ENCODE data around the gene RREB1. TPM values are rescaled to one million over a fixed set of nuclear protein-coding genes. Genes with fewer than 3 reads are reported as not detected.

The RREB1 gene
- total RNA-seq, 2 experiments from 2014 or later: 10.8 to 12.2 TPM

GRCh38 chr6:7140631-7141378 is 33.0 kb downstream of the RREB1 start:
- CTCF ChIA-PET: interaction anchor here (0.8 to 1.0 kb wide), 4 partner anchors 11 to 103 kb away, joined by 3 to 4 read pairs (median 3); no protein-coding TSS in a partner anchor
- Mint-ChIP-seq H3K36me3 (ENCODE audit: low read depth) (no peaks in the 10 kb centered on the region), H3K27ac (peak overlapping the region; percentile 81), H3K4me3 (peak overlapping the region; percentile 80), H3K27me3 (ENCODE audit: low read depth) (no peaks in the 10 kb centered on the region), H3K4me1 (ENCODE audit: low read depth) (peaks cover 80% of the 10 kb centered on the region), H3K9me3 (no peaks in the 10 kb centered on the region)
- peak; percentile 87 for DNase-seq
- intact Hi-C loops (cut with micrococcal nuclease): no loop called here

- Mint-ChIP-seq H3K4me1 (ENCODE audit: low read depth) (peaks cover 80% of the 10 kb centered on the region), H3K4me3 (peak overlapping the region; percentile 34), H3K9me3 (no peaks in the 10 kb centered on the region), H3K27ac (no peak overlapping the region), H3K27me3 (ENCODE audit: low read depth) (no peaks in the 10 kb centered on the region), H3K36me3 (ENCODE audit: low read depth) (no peaks in the 10 kb centered on the region)
- intact Hi-C loops (cut with micrococcal nuclease): no loop called here
- CTCF ChIA-PET: interaction anchor here (0.7 to 1.2 kb wide), 2 partner anchors 11 to 30 kb away, joined by 3 to 4 read pairs; no protein-coding TSS in a partner anchor
- no peak for DNase-seq
These were observed 34.6 kb downstream of the RREB1 start for GRCh38 chr6:7142228-7142801.

GRCh38 chr6:7142918-7143475 is 35.2 kb downstream of the RREB1 start:
- H3K4me3 Mint-ChIP-seq: no peak overlapping the region
- no peak overlapping the region for H3K27ac Mint-ChIP-seq
- no peak for DNase-seq
- H3K4me1 Mint-ChIP-seq (ENCODE audit: low read depth): peaks cover 80% of the 10 kb centered on the region
- CTCF ChIA-PET: interaction anchor here (1.2 kb wide), 1 partner anchor 11 kb away, joined by 4 read pairs; no protein-coding TSS in a partner anchor
- no peaks in the 10 kb centered on the region for H3K27me3 Mint-ChIP-seq (ENCODE audit: low read depth)
- H3K36me3 Mint-ChIP-seq (ENCODE audit: low read depth): no peaks in the 10 kb centered on the region
- intact Hi-C loops (cut with micrococcal nuclease): no loop called here
- no peaks in the 10 kb centered on the region for H3K9me3 Mint-ChIP-seq

- intact Hi-C loops (cut with micrococcal nuclease): no loop called here
- CTCF ChIA-PET: interaction anchor here (1.2 kb wide), 1 partner anchor 10 kb away, joined by 4 read pairs; no protein-coding TSS in a partner anchor
- no peak overlapping the region for H3K4me3 Mint-ChIP-seq
- no peaks in the 10 kb centered on the region for H3K36me3 Mint-ChIP-seq (ENCODE audit: low read depth)
- no peaks in the 10 kb centered on the region for H3K9me3 Mint-ChIP-seq
- H3K27me3 Mint-ChIP-seq (ENCODE audit: low read depth): no peaks in the 10 kb centered on the region
- H3K27ac Mint-ChIP-seq: no peak overlapping the region
- peaks cover 80% of the 10 kb centered on the region for H3K4me1 Mint-ChIP-seq (ENCODE audit: low read depth)
- DNase-seq: peak; percentile 34
These were observed 35.8 kb downstream of the RREB1 start for GRCh38 chr6:7143476-7143974.

GRCh38 chr6:7144872-7145584 is 37.3 kb downstream of the RREB1 start:
- H3K9me3 Mint-ChIP-seq: no peaks in the 10 kb centered on the region
- intact Hi-C loops (cut with micrococcal nuclease): loop anchor here (5.0 kb wide), 1 partner anchor 333 kb away; no protein-coding TSS in a partner anchor
- no peak for DNase-seq
- H3K4me1 Mint-ChIP-seq (ENCODE audit: low read depth): peaks cover 75% of the 10 kb centered on the region
- peak overlapping the region; percentile 85 for H3K27ac Mint-ChIP-seq
- peak overlapping the region; percentile 71 for H3K4me3 Mint-ChIP-seq
- H3K27me3 Mint-ChIP-seq (ENCODE audit: low read depth): no peaks in the 10 kb centered on the region
- CTCF ChIA-PET: interaction anchor here (0.5 to 2.1 kb wide), 7 partner anchors 9 to 761 kb away, joined by 3 to 7 read pairs (median 3); partner anchors contain the start of gene RREB1
- no peaks in the 10 kb centered on the region for H3K36me3 Mint-ChIP-seq (ENCODE audit: low read depth)

- Mint-ChIP-seq H3K27ac (peak overlapping the region; percentile 85), H3K36me3 (ENCODE audit: low read depth) (no peaks in the 10 kb centered on the region), H3K9me3 (no peaks in the 10 kb centered on the region), H3K27me3 (ENCODE audit: low read depth) (no peaks in the 10 kb centered on the region), H3K4me1 (ENCODE audit: low read depth) (peaks cover 77% of the 10 kb centered on the region), H3K4me3 (peak overlapping the region; percentile 71)
- CTCF ChIA-PET: interaction anchor here (0.6 to 2.1 kb wide), 6 partner anchors 8 to 761 kb away, joined by 3 to 7 read pairs (median 4); no protein-coding TSS in a partner anchor
- intact Hi-C loops (cut with micrococcal nuclease): loop anchor here (5.0 kb wide), 1 partner anchor 333 kb away; no protein-coding TSS in a partner anchor
- no peak for DNase-seq
These were observed 37.8 kb downstream of the RREB1 start for GRCh38 chr6:7145585-7145884.

GRCh38 chr6:7145885-7146828 is 38.4 kb downstream of the RREB1 start:
- intact Hi-C loops (cut with micrococcal nuclease): loop anchor here (1.0 to 5.0 kb wide), 3 partner anchors 8 to 334 kb away; no protein-coding TSS in a partner anchor
- Mint-ChIP-seq H3K27ac (peak overlapping the region; percentile 85), H3K4me1 (ENCODE audit: low read depth) (peaks cover 79% of the 10 kb centered on the region), H3K9me3 (no peaks in the 10 kb centered on the region), H3K27me3 (ENCODE audit: low read depth) (no peaks in the 10 kb centered on the region), H3K4me3 (peak overlapping the region; percentile 71), H3K36me3 (ENCODE audit: low read depth) (no peaks in the 10 kb centered on the region)
- peak; percentile 38 for DNase-seq
- CTCF ChIA-PET: interaction anchor here (1.0 to 2.1 kb wide), 3 partner anchors 29 to 93 kb away, joined by 6 to 7 read pairs (median 6); no protein-coding TSS in a partner anchor

GRCh38 chr6:7147051-7147671 is 39.4 kb downstream of the RREB1 start:
- no peak for DNase-seq
- Mint-ChIP-seq H3K27me3 (ENCODE audit: low read depth) (no peaks in the 10 kb centered on the region), H3K27ac (peak overlapping the region; percentile 85), H3K4me3 (peak overlapping the region; percentile 71), H3K4me1 (ENCODE audit: low read depth) (peaks cover 80% of the 10 kb centered on the region), H3K9me3 (no peaks in the 10 kb centered on the region), H3K36me3 (ENCODE audit: low read depth) (no peaks in the 10 kb centered on the region)
- intact Hi-C loops (cut with micrococcal nuclease): loop anchor here (5.0 kb wide), 1 partner anchor 335 kb away; no protein-coding TSS in a partner anchor
- CTCF ChIA-PET: interaction anchor here (1.0 to 2.1 kb wide), 3 partner anchors 30 to 92 kb away, joined by 6 to 7 read pairs (median 6); no protein-coding TSS in a partner anchor

GRCh38 chr6:7148100-7148822 is 40.5 kb downstream of the RREB1 start:
- DNase-seq: peak; percentile 27
- Mint-ChIP-seq H3K9me3 (no peaks in the 10 kb centered on the region), H3K27ac (peak overlapping the region; percentile 85), H3K36me3 (ENCODE audit: low read depth) (peaks cover 2% of the 10 kb centered on the region), H3K27me3 (ENCODE audit: low read depth) (no peaks in the 10 kb centered on the region), H3K4me3 (no peak overlapping the region), H3K4me1 (ENCODE audit: low read depth) (peaks cover 80% of the 10 kb centered on the region)
- intact Hi-C loops (cut with micrococcal nuclease): loop anchor here (5.0 kb wide), 1 partner anchor 336 kb away; no protein-coding TSS in a partner anchor
- CTCF ChIA-PET: no interaction called here

- H3K9me3 Mint-ChIP-seq: no peaks in the 10 kb centered on the region
- no peak for DNase-seq
- H3K4me1 Mint-ChIP-seq (ENCODE audit: low read depth): peaks cover 86% of the 10 kb centered on the region
- H3K4me3 Mint-ChIP-seq: no peak overlapping the region
- H3K27me3 Mint-ChIP-seq (ENCODE audit: low read depth): no peaks in the 10 kb centered on the region
- H3K27ac Mint-ChIP-seq: no peak overlapping the region
- CTCF ChIA-PET: no interaction called here
- intact Hi-C loops (cut with micrococcal nuclease): no loop called here
- peaks cover 2% of the 10 kb centered on the region for H3K36me3 Mint-ChIP-seq (ENCODE audit: low read depth)
These were observed 42.8 kb downstream of the RREB1 start for GRCh38 chr6:7150381-7151064.

Measured in activated naive CD4-positive, alpha-beta T cell treated with anti-CD3 and anti-CD28 coated beads for 36 hours (primary cell).